Measurements from ENCODE around the gene RIOK1. TPM values are rescaled to one million over a fixed set of nuclear protein-coding genes. Genes with fewer than 3 reads are reported as not detected.

The RIOK1 gene
- total RNA-seq, 1 donor from 2014 or later = 12.6 TPM

DNA sequence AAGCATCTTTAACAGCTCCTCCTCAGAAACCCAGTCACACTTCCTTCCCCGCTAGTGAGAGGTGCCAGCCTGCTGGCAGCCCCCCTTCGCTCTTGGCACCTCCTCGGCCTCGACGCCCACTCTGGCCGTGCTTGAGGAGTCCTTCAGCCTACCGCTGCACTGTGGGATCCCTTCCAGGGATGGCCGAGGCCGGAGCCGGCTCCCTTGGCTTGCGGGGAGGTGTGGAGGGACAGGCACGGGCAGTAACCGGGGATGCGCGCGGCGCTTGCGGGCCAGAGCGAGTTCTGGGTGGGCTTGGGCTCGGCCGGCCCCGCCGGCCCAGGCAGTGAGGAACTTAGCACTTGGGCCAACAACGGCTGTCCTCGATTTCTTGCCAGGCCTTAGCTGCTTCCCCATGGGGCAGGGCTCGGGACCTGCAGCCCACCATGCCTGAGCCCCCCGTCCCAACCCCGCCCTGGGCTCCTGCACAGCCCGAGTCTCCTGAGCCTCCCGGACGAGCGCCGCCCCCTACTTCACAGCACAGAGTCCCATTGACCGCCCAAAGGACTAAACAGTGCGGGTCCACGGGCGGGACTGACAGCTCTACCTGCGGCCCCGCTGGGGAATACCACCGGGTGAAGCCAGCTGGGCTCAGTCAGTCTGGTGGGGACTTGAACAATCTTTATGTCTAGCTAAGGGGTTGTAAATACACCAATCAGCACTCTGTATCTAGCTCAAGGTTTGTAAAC lies 51.6 kb downstream of the RIOK1 start:
- Mint-ChIP-seq H3K9me3 (ENCODE audit: unreplicated experiment) (no peaks in the 10 kb centered on the region), H3K27ac (ENCODE audit: unreplicated experiment) (no peak overlapping the region), H3K4me3 (ENCODE audit: unreplicated experiment) (no peak overlapping the region), H3K27me3 (ENCODE audit: unreplicated experiment) (peaks cover 4% of the 10 kb centered on the region), H3K4me1 (ENCODE audit: unreplicated experiment) (no peaks in the 10 kb centered on the region), H3K36me3 (ENCODE audit: low read depth, unreplicated experiment) (no peaks in the 10 kb centered on the region)
- DNase-seq (ENCODE audit: low spot score) = no peak
- TF ChIP-seq, protein P1, sequence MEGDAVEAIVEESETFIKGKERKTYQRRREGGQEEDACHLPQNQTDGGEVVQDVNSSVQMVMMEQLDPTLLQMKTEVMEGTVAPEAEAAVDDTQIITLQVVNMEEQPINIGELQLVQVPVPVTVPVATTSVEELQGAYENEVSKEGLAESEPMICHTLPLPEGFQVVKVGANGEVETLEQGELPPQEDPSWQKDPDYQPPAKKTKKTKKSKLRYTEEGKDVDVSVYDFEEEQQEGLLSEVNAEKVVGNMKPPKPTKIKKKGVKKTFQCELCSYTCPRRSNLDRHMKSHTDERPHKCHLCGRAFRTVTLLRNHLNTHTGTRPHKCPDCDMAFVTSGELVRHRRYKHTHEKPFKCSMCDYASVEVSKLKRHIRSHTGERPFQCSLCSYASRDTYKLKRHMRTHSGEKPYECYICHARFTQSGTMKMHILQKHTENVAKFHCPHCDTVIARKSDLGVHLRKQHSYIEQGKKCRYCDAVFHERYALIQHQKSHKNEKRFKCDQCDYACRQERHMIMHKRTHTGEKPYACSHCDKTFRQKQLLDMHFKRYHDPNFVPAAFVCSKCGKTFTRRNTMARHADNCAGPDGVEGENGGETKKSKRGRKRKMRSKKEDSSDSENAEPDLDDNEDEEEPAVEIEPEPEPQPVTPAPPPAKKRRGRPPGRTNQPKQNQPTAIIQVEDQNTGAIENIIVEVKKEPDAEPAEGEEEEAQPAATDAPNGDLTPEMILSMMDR (IDR thresholded peaks at IDR 0.05; ENCODE audit: unreplicated experiment) = no peak

DNA sequence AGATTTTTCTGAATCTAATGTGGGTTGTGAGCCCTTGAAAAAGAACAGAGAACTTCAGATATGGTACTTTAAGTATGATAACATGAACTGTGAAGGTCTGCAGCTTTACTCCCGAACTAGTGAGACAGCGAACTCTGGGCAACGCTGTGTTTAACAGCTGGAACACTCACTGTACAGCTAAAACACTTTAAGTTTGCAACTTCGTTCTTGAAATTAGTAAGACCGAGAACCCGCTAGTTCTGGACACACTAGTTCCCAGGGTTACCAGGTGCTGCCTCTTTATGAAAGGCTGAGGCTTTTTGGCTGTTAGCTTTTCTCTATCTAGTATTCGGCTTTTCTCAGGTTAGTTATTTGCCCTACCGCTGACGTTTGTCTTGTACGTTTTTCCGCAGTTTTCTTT lies 52.9 kb downstream of the RIOK1 start:
- no peak overlapping the region for H3K4me3 Mint-ChIP-seq (ENCODE audit: unreplicated experiment)

DNA sequence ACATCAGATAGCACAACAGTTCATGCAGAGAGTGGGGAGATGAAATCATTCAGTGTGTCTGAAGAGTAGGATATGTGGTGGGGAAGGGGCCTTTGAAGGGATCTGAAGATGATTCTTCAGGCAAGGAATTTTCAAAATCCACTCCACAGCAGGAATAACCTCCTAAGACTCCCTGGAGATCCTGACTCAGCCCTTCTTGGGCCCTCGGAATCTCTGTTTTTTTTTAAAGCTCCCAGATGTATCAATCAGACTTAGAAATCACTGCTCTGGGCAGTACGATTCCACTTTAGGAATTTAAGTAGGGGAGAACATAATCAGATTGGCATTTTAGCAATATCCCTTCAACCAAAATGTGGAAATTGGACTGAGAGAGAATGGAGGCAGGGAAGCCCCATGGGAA lies 55.5 kb downstream of the RIOK1 start:
- H3K36me3 Mint-ChIP-seq (ENCODE audit: low read depth, unreplicated experiment) = no peaks in the 10 kb centered on the region
- no peak for DNase-seq (ENCODE audit: low spot score)
- H3K27ac Mint-ChIP-seq (ENCODE audit: unreplicated experiment) = no peak overlapping the region
- H3K4me3 Mint-ChIP-seq (ENCODE audit: unreplicated experiment) = no peak overlapping the region
- H3K27me3 Mint-ChIP-seq (ENCODE audit: unreplicated experiment) = peaks cover 1% of the 10 kb centered on the region
- H3K4me1 Mint-ChIP-seq (ENCODE audit: unreplicated experiment) = no peaks in the 10 kb centered on the region
- TF ChIP-seq, protein P1 (IDR thresholded peaks at IDR 0.05; ENCODE audit: unreplicated experiment) = no peak
- no peaks in the 10 kb centered on the region for H3K9me3 Mint-ChIP-seq (ENCODE audit: unreplicated experiment)

More for the DNA sequence above, 52.9 kb downstream of the RIOK1 start:
- H3K27me3 Mint-ChIP-seq (ENCODE audit: unreplicated experiment) = peaks cover 4% of the 10 kb centered on the region
- H3K27ac Mint-ChIP-seq (ENCODE audit: unreplicated experiment) = no peak overlapping the region
- H3K9me3 Mint-ChIP-seq (ENCODE audit: unreplicated experiment) = no peaks in the 10 kb centered on the region
- TF ChIP-seq, protein P1 (IDR thresholded peaks at IDR 0.05; ENCODE audit: unreplicated experiment) = no peak
- no peaks in the 10 kb centered on the region for H3K4me1 Mint-ChIP-seq (ENCODE audit: unreplicated experiment)
- no peak for DNase-seq (ENCODE audit: low spot score)
- H3K36me3 Mint-ChIP-seq (ENCODE audit: low read depth, unreplicated experiment) = no peaks in the 10 kb centered on the region

DNA sequence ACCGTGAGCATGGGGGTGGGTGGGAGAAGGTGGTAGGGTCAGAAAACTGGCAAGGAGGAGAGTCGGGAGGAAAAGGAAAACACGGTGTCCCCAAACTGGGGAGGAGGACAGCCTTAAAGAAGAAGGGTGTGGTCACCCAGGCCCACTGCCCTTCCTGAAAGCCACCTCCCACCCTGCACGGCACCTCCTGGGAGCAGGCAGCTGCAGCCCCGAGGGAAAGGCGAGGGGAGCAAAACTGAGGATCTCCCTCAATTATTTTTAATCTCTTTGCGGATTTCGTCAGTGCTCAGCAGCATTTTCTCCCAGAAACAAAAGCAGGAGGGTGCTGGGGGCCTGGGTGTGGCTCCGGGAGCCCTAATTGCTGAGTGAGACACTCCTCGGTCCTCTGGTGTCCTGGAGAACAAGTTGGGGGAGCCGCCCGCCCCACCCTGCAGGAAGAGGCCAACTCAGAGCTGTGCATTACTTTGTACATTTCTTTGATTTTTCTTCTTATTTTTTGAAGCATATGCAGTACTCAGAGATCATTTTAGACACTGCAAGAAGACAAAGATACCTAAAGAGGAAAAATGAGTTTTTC lies 56.4 kb downstream of the RIOK1 start:
- H3K4me1 Mint-ChIP-seq (ENCODE audit: unreplicated experiment) = no peaks in the 10 kb centered on the region
- no peaks in the 10 kb centered on the region for H3K36me3 Mint-ChIP-seq (ENCODE audit: low read depth, unreplicated experiment)
- H3K27ac Mint-ChIP-seq (ENCODE audit: unreplicated experiment) = no peak overlapping the region
- H3K9me3 Mint-ChIP-seq (ENCODE audit: unreplicated experiment) = no peaks in the 10 kb centered on the region
- H3K27me3 Mint-ChIP-seq (ENCODE audit: unreplicated experiment) = peaks cover 1% of the 10 kb centered on the region
- no peak overlapping the region for H3K4me3 Mint-ChIP-seq (ENCODE audit: unreplicated experiment)
- no peak for DNase-seq (ENCODE audit: low spot score)
- TF ChIP-seq, protein P1 (IDR thresholded peaks at IDR 0.05; ENCODE audit: unreplicated experiment) = no peak

DNA sequence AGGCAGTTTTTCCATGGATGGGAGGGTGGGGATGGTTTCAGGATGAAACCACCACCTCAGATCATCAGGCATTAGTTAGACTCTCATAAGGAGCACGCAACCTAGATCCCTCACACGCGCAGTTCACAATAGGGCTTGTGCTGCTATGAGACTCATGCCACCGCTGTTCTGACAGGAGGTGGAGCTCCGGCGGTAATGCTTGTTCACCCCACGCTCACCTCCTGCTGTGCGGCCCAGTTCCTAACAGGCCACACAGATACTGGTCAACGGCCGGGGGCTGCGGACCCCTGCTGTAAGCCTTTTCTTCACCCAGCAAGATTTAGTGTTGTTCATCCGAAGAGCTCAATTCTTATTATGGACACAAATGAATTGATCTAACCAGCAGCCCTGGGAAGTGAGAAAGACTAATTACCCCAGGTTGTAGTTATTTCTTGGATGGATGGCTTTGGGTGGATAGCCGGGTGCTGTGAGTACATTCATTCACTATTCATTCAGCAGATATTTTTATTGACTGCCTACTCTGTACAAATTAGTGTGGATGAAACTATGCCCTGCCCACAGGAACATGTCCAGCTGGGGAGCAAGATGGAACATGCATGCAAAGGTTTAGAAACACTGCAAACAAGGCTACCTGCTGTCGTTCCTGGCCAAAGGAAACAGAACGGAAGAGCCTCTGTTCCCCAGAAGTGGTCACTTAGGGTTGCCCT lies 57.2 kb downstream of the RIOK1 start:
- DNase-seq (ENCODE audit: low spot score) = no peak
- Mint-ChIP-seq H3K27me3 (ENCODE audit: unreplicated experiment) (peaks cover 1% of the 10 kb centered on the region), H3K9me3 (ENCODE audit: unreplicated experiment) (no peaks in the 10 kb centered on the region), H3K36me3 (ENCODE audit: low read depth, unreplicated experiment) (no peaks in the 10 kb centered on the region), H3K27ac (ENCODE audit: unreplicated experiment) (no peak overlapping the region), H3K4me1 (ENCODE audit: unreplicated experiment) (no peaks in the 10 kb centered on the region), H3K4me3 (ENCODE audit: unreplicated experiment) (no peak overlapping the region)
- TF ChIP-seq, protein P1 (IDR thresholded peaks at IDR 0.05; ENCODE audit: unreplicated experiment) = no peak
